GM19351 (cell line): ENCODE measurements around the gene SIRT4.
"Not testable (repeated sequence)": the region's sequence is repeated elsewhere in the genome, so short reads cannot be mapped to it uniquely, and the experiment has no call there.

ENCODE experiments used
- ATAC-seq: cut with Tn5 transposase; IDR thresholded peaks from one replicate; pipeline ENCODE4 v1.9.1; 2021; ENCODE audit warnings: mild to moderate bottlenecking, moderate library complexity; ENCODE audit not compliant: unreplicated experiment

Gene SIRT4

DNA sequence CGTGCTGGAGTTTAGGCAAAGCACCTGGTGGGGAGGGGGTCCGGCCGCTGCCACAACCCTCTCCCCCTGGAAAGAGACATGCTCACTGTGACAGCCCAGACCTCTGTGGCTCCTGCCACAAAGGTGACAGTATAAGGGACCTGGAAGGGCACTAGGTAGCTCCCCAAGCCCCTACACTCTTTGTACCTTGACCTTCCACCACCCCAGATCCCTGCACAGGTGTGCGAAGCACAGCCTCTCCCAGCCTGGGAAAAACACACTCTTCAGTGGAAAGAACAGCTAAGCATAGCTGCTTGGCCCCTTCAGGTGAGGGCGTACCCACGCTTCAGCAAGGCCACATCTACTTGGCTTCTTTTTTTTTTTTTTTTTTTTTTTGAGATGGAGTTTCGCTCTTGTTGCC is 30.4 kb downstream of the SIRT4 start:
- ATAC-seq, result no peak

DNA sequence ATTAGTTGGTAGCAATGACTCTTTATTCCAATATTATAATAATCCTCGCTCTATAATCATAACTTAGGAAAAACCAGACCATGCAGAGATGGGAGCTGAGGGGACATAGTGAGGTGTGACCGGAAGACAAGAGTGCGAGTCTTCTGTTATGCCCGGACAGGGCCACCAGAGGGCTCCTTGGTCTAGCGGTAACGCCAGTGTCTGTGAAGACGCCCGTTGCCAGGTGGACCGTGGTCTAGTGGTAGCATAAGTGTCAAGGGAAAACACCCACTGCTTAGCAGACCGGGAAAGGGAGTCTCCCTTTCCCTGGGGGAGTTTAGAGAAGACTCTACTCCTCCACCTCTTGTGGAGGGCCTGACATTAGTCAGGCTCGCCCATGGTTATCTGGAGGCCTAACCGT is 33.3 kb downstream of the SIRT4 start:
- ATAC-seq, result not testable (repeated sequence)

DNA sequence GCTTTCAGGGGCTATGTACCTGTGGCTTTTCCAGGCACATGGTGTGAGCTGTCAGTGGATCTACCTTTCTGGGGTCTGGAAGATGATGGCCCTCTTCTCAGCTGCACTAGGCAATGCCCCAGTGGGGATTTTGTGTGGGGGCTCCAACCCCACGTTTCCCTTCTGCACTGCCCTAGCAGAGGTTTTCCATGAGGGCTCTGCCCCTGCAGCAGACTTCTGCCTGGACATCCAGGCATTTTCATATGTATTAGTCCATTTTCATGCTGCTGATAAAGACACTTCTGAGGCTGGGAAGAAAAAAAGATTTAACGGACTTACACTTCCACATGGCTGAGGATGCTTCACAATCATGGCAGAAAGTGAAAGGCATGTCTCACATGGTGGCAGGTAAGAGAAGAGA is 34.3 kb downstream of the SIRT4 start:
- ATAC-seq, result not testable (repeated sequence)

DNA sequence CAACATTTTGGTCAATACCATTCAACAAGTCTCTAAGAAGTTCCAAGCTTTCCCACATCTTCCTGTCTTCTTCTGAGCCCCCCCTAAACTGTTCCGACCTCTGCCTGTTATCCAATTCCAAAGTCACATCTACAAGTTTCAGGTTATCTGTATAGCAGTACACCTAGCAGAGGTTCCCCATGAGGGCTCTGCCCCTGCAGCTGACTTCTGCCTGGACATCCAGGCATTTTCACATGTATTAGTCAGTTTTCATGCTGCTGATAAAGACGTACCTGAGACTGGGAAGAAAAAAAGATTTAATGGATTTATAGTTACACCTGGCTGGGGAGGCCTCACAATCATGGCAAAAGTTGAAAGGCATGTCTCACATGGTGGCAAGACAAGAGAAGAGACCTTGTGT is 35.6 kb downstream of the SIRT4 start:
- ATAC-seq, result no peak

DNA sequence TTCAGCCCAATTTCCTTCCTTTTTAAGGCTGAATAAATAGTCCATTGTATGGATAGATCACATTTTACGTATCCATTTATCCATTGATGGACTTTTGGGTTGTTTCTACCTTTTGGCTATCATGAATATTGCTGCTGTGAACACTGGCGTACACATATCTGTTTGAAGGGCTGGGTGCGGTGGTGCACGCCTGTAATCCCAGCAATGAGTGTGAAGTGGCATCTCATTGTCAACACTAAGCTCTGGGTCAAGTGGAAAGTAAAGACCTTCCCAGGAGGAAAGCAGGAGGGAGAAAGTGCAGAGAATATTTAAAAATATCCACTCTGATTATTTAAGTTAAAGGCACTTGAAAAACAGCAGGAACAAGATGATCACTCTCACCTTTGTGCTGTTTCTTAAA is 37.1 kb downstream of the SIRT4 start:
- ATAC-seq, result no peak

DNA sequence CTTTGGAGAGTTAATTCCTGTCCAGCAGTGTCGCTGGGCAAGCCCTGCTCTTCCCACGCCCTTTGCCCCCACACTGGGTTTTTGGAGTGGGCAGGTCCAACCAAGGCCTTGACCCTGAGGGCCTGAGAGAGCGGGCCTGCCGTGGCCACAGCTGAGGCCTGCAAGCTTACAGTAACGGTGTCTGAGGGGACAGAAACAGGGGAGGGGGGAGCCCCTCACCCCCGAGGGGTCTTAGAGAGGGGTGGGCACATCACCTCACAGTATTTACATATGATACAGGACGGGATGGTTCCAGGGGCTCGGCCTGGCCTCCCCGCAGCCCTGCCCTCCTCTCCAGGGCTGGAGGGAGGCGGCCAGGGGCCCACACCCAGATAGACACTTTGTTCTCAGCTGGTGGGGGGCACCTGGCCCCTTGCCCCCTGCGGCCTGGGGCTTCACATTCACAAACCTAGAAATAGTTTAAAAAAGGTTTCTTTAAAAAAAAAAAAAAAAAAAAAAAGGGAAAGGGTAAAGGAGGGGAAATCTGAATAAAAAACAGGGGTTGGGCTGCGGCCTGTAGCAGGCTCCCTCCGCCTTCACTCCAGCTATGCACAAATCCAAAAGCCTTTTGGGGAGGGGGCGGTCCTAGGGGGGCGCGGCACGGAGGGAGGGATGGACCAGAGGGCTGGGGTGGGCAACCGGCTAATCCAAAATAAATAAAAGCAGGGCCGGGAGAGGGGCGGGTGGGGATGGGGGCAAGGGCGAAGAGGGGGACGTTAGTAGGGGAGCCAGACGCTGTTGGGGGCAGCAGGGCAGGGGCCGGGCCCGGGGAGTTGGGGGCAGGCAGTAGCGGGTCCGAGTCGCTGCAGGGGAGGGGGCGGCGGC is 40.3 kb downstream of the SIRT4 start:
- no peak for ATAC-seq

DNA sequence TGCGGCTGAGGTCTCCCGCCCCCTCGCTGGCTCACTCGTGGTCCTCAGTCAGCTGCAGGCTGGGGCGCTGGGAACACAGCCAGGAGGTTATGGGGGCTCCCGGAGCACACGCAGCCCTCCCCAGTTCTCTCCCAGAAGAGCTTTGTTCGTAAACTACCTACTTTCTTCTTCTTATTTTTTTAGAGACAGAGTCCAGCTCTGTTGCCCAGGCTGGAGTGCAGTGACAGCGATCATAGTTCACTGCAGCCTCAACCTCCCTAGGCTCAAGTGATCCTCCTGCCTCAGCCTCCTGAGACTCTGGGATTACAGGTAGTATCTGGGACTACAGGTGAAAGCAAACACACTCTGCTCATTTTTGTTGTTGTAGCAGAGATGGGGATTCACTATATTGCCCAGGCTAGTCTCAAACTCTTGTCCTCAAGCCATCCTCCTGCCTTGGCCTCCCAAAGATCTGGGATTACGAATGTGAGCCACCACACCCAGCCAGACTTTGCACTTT is 41.0 kb downstream of the SIRT4 start:
- ATAC-seq, result no peak

DNA sequence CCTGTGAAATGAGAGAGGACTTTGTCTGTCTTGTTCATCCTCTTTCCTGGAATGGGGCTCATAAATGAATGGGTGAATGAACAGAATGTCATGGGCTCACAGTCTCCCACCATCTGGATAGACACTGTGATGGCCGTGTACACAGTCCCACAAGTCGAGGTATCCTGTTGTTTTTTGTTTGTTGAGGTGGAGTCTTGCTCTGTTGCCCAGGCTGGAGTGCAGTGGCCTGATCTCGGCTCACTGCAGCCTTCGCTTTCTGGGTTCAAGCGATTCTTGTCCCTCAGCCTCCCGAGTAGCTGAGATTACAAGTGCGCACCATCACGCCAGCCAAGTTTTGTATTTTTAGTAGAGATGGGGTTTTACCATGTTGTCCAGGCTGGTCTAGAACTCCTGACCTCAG is 41.6 kb downstream of the SIRT4 start:
- no peak for ATAC-seq

DNA sequence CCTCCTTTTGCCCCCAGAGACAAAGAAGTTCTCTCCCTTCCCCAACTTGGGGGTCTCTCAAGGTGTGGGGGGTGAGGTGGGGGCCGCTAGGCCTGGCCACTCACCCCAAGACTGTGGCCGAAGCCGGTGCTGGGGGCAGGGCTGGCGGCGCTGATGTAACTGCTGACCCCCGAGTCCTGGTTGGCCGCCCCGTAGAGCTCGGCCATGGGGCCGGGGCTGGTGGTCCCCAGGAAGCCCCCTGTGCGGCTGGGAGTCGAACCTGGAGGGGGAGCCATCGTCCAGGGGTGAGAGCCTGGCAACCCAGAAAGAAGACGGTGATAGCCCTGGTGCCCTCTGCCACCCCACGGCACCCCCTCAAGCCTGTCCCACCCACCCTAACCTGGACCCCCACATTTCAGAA is 43.9 kb downstream of the SIRT4 start:
- ATAC-seq, result no peak

DNA sequence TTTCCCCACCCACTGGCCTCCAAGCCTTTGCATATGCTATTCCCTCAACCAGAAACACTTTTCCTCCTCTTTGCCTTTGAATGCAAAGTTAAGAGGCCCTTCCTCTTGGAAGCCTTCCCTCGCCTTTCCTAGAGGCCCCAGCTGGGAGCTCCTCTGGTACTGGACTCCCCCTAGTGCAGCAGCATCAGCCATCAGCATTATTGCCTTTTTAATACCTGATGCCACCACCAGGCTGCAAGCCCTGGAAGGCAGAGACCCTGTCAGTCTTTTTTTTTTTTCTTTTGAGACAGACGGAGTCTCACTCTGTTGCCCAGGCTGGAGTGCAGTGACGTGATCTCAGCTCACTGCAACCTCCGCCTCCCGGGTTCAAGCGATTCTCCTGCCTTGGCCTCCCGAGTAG is 44.6 kb downstream of the SIRT4 start:
- ATAC-seq, result no peak

DNA sequence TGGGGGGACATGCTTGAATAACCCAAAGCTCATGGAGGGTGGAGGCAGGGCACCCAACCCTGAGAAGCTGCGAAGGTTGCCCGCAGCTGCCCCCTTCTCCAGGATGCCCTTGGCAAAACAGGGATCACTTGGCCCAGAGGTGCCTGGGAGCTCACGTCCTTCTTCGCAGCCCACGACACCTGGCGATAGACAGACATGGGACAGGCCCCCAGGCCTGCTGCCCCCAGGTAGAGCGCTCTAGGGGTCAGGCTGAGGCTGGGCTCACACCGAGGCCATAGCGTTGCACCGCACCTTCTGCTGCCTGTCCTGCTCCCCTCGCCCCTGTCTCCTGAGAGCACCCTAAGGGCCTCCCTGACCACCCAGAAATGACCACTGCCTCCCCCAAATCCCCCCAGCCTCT is 45.6 kb downstream of the SIRT4 start:
- no peak for ATAC-seq

DNA sequence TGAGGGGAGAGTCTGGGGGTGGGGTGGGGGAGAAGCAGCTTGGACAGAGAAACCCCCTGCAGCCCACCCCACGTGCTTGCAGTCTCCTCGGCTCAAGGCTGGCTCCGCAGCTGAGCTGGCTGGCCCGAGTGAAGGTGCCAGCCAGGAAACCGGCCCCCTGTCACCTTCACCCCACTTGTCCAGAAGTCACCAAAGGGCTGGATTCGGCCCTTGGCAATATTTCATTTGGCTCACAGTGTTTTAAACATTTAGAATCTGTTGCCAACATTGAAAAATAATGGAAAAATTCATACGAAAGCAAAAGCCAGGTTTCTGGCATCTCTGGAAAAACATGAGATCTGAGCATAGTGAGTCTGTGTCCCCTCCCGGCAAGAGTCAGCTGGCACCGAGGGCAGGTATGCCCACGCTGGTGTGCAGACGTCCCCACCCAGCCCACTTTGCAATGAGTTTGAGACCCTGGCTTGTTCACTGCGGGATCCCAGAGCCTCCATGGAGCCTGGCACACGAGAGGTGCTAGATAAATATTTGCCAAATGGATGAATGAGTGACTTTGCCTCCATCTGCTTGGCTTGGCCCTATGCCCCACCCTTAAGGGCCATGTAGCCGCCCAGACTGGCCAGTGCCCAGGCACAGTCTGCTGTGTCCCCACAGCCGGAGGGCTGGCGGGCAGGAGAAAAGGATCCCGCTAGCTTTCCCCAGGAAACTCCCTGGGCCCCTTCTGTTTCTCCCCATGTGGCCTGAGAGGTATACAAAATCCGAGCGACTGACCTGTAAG is 48.6 kb downstream of the SIRT4 start:
- no peak for ATAC-seq

DNA sequence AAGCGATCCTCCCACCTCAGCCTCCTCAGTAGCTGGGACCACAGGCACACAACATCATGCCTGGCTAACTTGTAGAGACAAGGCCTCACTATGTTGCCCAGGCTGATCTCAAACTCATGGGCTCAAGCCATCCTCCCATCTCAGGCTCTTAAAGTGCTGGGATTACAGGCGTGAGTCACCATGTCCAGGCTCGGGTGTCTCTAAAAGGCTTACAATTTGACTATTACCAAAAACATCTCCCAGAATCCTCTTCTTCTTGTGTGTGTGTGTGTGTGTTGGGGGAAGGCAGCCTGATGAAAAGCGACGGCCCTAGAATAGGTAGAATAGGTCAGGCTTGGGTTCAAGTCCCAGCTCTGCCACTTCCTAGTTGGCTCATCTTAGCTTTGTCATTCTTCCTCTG is 50.0 kb downstream of the SIRT4 start:
- ATAC-seq, result no peak

DNA sequence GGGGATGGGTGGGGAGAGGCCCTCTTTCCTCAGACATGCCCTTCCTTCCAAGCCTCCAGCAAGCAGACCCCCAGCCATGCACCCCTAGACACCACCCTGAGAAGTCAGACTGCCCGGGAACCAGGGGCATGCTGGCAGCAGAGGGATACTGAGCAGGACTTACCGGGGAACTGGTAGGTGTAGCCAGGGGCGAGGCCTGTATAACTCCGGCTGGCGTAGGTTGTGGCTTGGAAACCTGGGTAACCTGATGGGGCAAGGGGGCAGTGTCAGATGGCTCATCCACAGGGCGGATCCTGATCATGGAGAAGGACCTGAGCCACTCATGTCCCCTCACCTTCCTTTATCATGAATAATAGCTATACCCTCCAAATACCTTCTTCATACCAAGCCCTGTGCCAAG is 51.0 kb downstream of the SIRT4 start:
- ATAC-seq, result no peak

DNA sequence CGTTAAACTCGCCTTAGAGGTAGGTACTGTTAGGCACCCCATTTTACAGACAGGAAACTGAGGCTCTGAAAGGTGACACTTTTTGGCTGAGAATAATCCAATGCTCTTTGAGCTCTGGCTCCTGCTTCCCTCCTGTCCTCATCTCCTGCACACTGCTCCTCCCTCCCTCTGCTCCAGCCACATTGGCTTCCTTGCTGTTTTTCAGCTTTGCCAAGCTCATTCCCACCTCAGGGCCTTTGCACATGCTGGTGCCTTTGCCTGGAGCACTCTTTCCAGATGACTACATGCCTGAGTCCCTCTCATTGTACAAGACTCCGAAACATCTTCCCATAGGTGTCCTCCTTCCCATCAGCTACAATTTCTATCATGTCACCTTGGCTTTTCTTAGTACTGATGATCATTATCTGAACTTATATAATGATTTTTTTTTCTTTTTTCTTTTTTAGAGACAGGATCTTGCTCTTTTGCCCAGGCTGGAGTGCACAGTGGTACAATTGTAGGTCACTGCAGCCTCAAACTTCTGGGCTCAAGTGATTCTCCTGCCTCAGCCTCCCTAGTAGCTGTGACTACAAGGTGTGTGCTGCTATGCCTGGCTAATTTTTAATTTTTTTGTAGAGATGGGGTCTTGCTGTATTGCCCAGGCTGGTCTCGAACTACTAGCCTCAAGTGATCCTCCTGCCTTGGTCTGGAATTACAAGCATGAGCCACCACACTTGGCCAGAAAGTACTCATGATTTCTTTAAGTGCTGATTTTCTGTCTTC is 51.6 kb downstream of the SIRT4 start:
- no peak for ATAC-seq

DNA sequence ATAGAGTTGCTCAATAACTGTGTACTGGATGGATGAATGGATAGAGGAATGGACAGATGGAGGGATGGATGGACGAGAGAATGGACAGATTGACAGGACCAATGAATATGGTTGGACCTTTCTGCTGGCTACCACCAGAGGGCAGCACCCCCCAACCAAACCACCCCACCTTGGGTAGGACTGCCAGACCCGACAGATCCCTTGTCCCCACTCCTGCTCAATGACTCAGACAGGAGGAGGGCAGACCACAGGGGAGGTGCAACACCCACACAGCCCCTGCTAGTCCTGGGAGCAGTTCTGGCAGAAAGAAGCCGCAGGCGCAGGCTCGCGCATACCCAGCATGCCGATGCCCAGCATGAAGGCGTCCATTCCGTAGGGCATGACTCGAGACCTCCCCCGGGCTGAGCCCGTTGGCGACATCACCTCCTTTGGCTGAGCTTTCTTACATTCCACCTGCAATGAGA is 54.5 kb downstream of the SIRT4 start:
- no peak for ATAC-seq

DNA sequence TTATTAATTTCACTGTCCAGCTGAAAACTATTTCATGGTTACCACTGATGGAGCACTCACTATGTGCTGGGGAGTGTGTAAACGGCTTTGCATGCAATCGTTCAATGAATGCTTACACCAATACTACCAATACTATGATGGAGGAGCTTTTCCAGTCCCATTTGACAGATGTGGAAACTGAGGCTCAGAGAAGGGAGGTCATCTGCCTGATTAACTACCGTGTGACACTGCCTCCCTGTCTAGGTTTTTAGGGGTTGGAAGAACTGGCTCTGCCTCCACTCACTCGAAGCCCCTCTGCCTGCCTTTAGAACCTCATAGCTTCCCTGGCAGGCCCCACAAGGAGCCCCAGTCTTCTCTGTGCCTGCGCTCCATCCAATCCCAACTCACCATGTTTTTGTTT is 55.0 kb downstream of the SIRT4 start:
- no peak for ATAC-seq

DNA sequence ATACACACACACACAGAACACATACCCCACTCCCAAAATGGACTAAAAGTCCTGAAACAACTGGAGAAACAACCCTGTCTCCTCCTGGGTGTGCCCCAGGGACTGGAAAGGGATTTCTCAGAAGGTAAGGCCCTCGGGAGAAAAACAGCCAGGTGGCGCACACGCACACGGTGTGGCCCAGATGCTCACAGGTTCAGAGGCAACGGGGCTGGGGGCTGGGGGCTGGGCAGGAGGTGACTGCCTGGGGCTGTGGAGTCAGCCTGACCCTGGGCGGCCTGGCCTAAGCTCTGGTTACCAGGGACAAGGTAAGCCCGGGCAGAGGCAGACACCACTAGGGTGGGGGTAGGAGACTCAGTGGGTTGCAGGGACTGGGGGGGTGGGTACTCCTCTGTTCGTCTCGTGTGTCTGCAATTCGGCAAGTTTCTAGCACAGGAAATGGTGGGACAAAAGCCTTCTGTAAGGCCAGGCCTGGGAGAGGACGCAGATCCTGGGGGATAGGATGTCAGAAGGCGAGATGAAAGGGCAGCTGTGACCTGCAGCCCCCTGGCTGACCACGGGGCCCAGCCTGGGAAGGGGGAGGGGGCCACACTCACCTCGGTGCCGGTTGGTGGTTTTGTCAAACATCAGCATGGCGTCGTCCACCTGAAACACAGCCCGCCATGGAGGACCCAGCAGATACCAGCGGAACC is 56.4 kb downstream of the SIRT4 start:
- ATAC-seq, result no peak

DNA sequence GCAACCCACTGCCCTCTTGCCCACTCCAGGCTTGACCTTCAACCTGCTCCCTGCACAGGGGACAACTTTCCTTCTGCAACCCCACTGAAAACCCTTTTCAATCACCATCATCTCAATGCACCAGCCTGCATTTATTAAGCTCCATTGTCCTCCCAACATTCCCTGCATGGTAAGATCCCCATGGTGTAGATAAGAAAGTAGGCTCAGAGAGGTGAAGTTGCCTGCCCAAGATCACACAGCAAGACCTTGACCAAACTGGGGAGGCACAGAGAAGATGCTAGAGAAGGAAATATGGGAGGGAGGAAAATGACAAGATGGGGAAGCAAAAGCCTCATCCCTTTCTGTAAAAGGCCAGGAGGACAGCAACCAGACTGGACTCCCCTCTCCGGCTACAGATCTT is 57.0 kb downstream of the SIRT4 start:
- no peak for ATAC-seq

DNA sequence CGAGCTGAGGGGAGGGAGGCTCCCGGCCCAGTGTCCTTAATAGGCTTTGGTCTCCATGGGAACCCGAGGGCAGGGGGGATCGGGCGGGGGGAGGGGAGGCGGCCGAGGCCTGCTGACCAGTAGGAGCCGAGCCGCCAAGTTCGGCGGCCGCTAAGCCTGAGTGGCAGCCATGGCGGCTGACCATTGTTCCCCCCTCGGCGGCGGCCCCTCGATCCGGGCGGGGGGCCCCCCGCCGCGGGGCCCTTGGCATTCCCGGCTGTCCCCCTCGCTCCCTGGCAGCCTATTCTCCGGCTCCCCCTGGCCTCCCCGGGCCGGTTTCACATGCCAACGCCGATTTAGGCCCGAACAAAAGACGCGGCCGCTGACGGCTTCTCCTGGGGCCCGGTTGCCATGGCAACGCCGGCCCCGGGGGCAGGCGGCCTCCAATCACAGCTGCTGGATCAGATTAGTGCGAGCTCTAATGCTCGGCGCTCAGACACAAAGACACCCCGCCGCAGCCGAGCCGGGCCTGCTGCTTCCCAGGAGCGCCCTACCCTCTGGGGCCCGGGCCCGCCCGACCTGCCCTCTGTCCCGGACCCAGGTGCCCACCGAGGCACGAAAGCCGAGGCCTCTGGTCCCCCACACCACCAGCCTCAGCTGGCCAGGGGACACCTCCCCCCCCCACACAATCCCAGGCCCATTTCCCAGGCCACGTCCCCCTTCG is 59.5 kb downstream of the SIRT4 start:
- no peak for ATAC-seq
